WI38 (cell line): Measurements from ENCODE around the gene PDE4B.

Experiments used
- H3K4me3 ChIP-seq: 2 replicates; pipeline ENCODE4 v1.5.1; 2011; ENCODE audit warnings: low read depth, mild to moderate bottlenecking, control low read depth, low read length
- CTCF ChIP-seq: IDR thresholded peaks from 2 replicates; pipeline ENCODE4 v1.5.1; 2012; ENCODE audit warnings: low read depth, mild to moderate bottlenecking, control low read depth, low read length

PDE4B gene

GRCh38 chr1:66248257-66248656 lies 455.6 kb downstream of the PDE4B start:
- no peak overlapping the region for H3K4me3 ChIP-seq
- TF ChIP-seq CTCF, result no peak

GRCh38 chr1:66248746-66249145 lies 456.1 kb downstream of the PDE4B start:
- TF ChIP-seq CTCF, result no peak
- H3K4me3 ChIP-seq, result no peak overlapping the region

- no peak overlapping the region for H3K4me3 ChIP-seq
- no peak for TF ChIP-seq CTCF
These were observed 457.4 kb downstream of the PDE4B start for GRCh38 chr1:66250075-66250474.

- H3K4me3 ChIP-seq, result no peak overlapping the region
These were observed 457.8 kb downstream of the PDE4B start for GRCh38 chr1:66250478-66250877.

GRCh38 chr1:66251546-66251945 lies 458.9 kb downstream of the PDE4B start:
- no peak for TF ChIP-seq CTCF
- H3K4me3 ChIP-seq, result no peak overlapping the region

More at GRCh38 chr1:66250478-66250877, 457.8 kb downstream of the PDE4B start:
- no peak for TF ChIP-seq CTCF

- no peak overlapping the region for H3K4me3 ChIP-seq
These were observed 460.7 kb downstream of the PDE4B start for GRCh38 chr1:66253330-66253921.

GRCh38 chr1:66254785-66255184 lies 462.1 kb downstream of the PDE4B start:
- TF ChIP-seq CTCF, result no peak
- no peak overlapping the region for H3K4me3 ChIP-seq

More at GRCh38 chr1:66253330-66253921, 460.7 kb downstream of the PDE4B start:
- peak; percentile 51 for TF ChIP-seq CTCF
